Measurements from ENCODE around the gene DPYSL5. TPM values are rescaled to one million over a fixed set of nuclear protein-coding genes. Genes with fewer than 3 reads are reported as not detected.
A peak's percentile ranks its signal among the peaks of the same experiment; 100 is the strongest.

Gene DPYSL5
- polyA plus RNA-seq, 2 donors: not detected

DNA sequence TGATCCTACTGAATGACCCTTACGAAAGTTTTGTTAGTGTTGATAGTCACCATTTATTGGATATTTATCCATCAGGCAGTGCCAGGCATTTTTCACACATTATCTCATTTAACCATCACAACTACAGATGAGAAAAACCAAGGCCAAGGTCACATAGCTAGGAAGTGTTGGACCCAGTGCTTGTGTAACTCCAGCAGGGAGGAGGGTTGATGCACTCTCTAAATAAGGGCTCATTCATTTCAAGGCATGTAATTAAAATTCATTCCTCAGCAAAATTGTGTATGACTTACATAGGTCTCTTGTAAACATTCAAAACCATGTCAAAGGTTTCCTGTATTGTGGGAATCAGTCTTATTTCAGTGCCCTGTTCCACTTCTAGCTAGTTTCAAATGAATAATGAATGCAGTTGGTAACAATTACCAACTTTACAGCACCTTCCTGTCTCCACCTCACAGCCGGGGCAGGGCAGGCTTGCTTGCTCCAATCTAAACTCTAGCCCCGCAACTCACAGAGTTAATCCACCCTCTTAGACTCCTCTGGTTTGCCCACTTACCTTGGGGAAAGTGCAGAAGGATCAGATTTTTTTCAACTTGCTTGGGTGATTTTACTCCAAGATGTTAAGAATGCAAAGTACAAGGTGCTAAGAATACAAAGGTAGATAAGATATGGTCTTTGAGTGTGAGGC, 116.7 kb downstream of the DPYSL5 start:
- peaks cover 0 to 2% of the 10 kb centered on the region in 2 donors for H3K4me1 ChIP-seq (ENCODE audit: control insufficient read depth in 2 of 2, insufficient read depth in 2 of 2, low read length in 1 of 2)
- H3K27me3 ChIP-seq (ENCODE audit: control insufficient read depth in 1 of 2, insufficient read depth in 2 of 2, low read length in 2 of 2): peaks cover 0 to 6% of the 10 kb centered on the region in 2 donors
- no peak overlapping the region for H3K27ac ChIP-seq (ENCODE audit: low read depth in 2 of 2, low read length in 1 of 2)
- no peaks in the 10 kb centered on the region for H3K36me3 ChIP-seq (ENCODE audit: control insufficient read depth in 2 of 2, insufficient read depth in 2 of 2, low read length in 1 of 2)
- H3K4me3 ChIP-seq (ENCODE audit: low read depth in 1 of 2, low read length in 2 of 2): no peak overlapping the region
- H3K9me3 ChIP-seq (ENCODE audit: control insufficient read depth in 2 of 2, insufficient read depth in 1 of 2, low read depth in 1 of 2, low read length in 1 of 2): no peaks in the 10 kb centered on the region
- WGBS, 2 donors: 61 to 64% methylated on average over 3 of the region's 3 CpGs

- Histone ChIP-seq H3K27me3 (ENCODE audit: control insufficient read depth in 1 of 2, insufficient read depth in 2 of 2, low read length in 2 of 2) (no peaks in the 10 kb centered on the region), H3K9me3 (ENCODE audit: control insufficient read depth in 2 of 2, insufficient read depth in 1 of 2, low read depth in 1 of 2, low read length in 1 of 2) (no peaks in the 10 kb centered on the region), H3K27ac (ENCODE audit: low read depth in 2 of 2, low read length in 1 of 2) (no peak overlapping the region), H3K36me3 (ENCODE audit: control insufficient read depth in 2 of 2, insufficient read depth in 2 of 2, low read length in 1 of 2) (no peaks in the 10 kb centered on the region), H3K4me3 (ENCODE audit: low read depth in 1 of 2, low read length in 2 of 2) (no peak overlapping the region), H3K4me1 (ENCODE audit: control insufficient read depth in 2 of 2, insufficient read depth in 2 of 2, low read length in 1 of 2) (peaks cover 0 to 2% of the 10 kb centered on the region in 2 donors)
- WGBS, 2 donors: 67 to 72% methylated on average over 3 of the region's 3 CpGs
These were observed 120.1 kb downstream of the DPYSL5 start for GRCh38 chr2:26968001-26968400.

- no peaks in the 10 kb centered on the region for H3K27me3 ChIP-seq (ENCODE audit: control insufficient read depth in 1 of 2, insufficient read depth in 2 of 2, low read length in 2 of 2)
- 65 to 71% methylated on average over 10 of the region's 10 CpGs for WGBS, 2 donors
These were observed 121.3 kb downstream of the DPYSL5 start for GRCh38 chr2:26969077-26969844.

GRCh38 chr2:26970244-26970927, 122.5 kb downstream of the DPYSL5 start, which contains the start of gene MAPRE3:
Gene MAPRE3 (plus strand): TSS chr2:26970637. CDS start chr2:27022219, 51,582 bp downstream.
- Histone ChIP-seq H3K27ac (ENCODE audit: low read depth in 2 of 2, low read length in 1 of 2) (peak within 1 kb of the TSS; percentile 56 to 67), H3K4me1 (ENCODE audit: control insufficient read depth in 2 of 2, insufficient read depth in 2 of 2, low read length in 1 of 2) (peaks cover 0 to 2% of the 10 kb centered on the region in 2 donors), H3K27me3 (ENCODE audit: control insufficient read depth in 1 of 2, insufficient read depth in 2 of 2, low read length in 2 of 2) (no peaks in the 10 kb centered on the region), H3K4me3 (ENCODE audit: low read depth in 1 of 2, low read length in 2 of 2) (peak within 1 kb of the TSS; percentile 64 to 74), H3K36me3 (ENCODE audit: control insufficient read depth in 2 of 2, insufficient read depth in 2 of 2, low read length in 1 of 2) (no peaks in the 10 kb centered on the region), H3K9me3 (ENCODE audit: control insufficient read depth in 2 of 2, insufficient read depth in 1 of 2, low read depth in 1 of 2, low read length in 1 of 2) (no peaks in the 10 kb centered on the region)
- WGBS, 2 donors: 0% methylated on average over 48 to 69 of the region's 69 CpGs

More at GRCh38 chr2:26969077-26969844, 121.3 kb downstream of the DPYSL5 start:
- Histone ChIP-seq H3K9me3 (ENCODE audit: control insufficient read depth in 2 of 2, insufficient read depth in 1 of 2, low read depth in 1 of 2, low read length in 1 of 2) (no peaks in the 10 kb centered on the region), H3K4me1 (ENCODE audit: control insufficient read depth in 2 of 2, insufficient read depth in 2 of 2, low read length in 1 of 2) (peaks cover 0 to 2% of the 10 kb centered on the region in 2 donors), H3K4me3 (ENCODE audit: low read depth in 1 of 2, low read length in 2 of 2) (no peak overlapping the region), H3K36me3 (ENCODE audit: control insufficient read depth in 2 of 2, insufficient read depth in 2 of 2, low read length in 1 of 2) (no peaks in the 10 kb centered on the region), H3K27ac (ENCODE audit: low read depth in 2 of 2, low read length in 1 of 2) (no peak overlapping the region)

GRCh38 chr2:26970928-26971627, 123.1 kb downstream of the DPYSL5 start:
- WGBS, 2 donors: 11 to 15% methylated on average over 28 to 34 of the region's 34 CpGs
- peak overlapping the region; percentile 64 to 74 for H3K4me3 ChIP-seq (ENCODE audit: low read depth in 1 of 2, low read length in 2 of 2)
- H3K27ac ChIP-seq (ENCODE audit: low read depth in 2 of 2, low read length in 1 of 2): peak overlapping the region; percentile 56 to 67
- H3K36me3 ChIP-seq (ENCODE audit: control insufficient read depth in 2 of 2, insufficient read depth in 2 of 2, low read length in 1 of 2): no peaks in the 10 kb centered on the region
- no peaks in the 10 kb centered on the region for H3K9me3 ChIP-seq (ENCODE audit: control insufficient read depth in 2 of 2, insufficient read depth in 1 of 2, low read depth in 1 of 2, low read length in 1 of 2)
- peaks cover 0 to 2% of the 10 kb centered on the region in 2 donors for H3K4me1 ChIP-seq (ENCODE audit: control insufficient read depth in 2 of 2, insufficient read depth in 2 of 2, low read length in 1 of 2)
- H3K27me3 ChIP-seq (ENCODE audit: control insufficient read depth in 1 of 2, insufficient read depth in 2 of 2, low read length in 2 of 2): no peaks in the 10 kb centered on the region

GRCh38 chr2:26971911-26972786, 124.2 kb downstream of the DPYSL5 start:
- Histone ChIP-seq H3K4me3 (ENCODE audit: low read depth in 1 of 2, low read length in 2 of 2) (peak overlapping the region in 1 of 2 donors; percentile 64), H3K36me3 (ENCODE audit: control insufficient read depth in 2 of 2, insufficient read depth in 2 of 2, low read length in 1 of 2) (no peaks in the 10 kb centered on the region), H3K27me3 (ENCODE audit: control insufficient read depth in 1 of 2, insufficient read depth in 2 of 2, low read length in 2 of 2) (no peaks in the 10 kb centered on the region), H3K4me1 (ENCODE audit: control insufficient read depth in 2 of 2, insufficient read depth in 2 of 2, low read length in 1 of 2) (peaks cover 0 to 2% of the 10 kb centered on the region in 2 donors), H3K27ac (ENCODE audit: low read depth in 2 of 2, low read length in 1 of 2) (no peak overlapping the region), H3K9me3 (ENCODE audit: control insufficient read depth in 2 of 2, insufficient read depth in 1 of 2, low read depth in 1 of 2, low read length in 1 of 2) (no peaks in the 10 kb centered on the region)
- 49 to 60% methylated on average over 9 of the region's 9 CpGs for WGBS, 2 donors

DNA sequence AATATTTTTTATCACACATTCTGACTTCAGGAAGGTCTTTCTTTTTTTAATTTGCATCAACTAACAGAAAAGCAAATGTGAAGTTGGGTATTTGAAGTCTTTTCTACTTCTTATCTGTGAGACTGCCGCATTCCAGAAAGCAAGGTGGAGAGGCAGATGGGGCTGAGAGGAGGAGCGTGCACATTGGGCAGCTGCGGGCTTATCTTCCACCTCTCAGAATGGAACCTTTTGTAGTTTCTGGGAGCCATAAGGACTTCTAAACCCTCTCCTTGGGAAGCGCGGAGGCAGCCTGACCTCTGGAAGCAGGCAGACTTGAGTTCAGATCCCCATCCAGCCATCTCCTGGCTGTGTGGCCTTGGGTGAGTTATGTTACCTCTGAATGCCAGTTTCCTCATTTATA, 126.4 kb downstream of the DPYSL5 start:
- H3K27ac ChIP-seq (ENCODE audit: low read depth in 2 of 2, low read length in 1 of 2): no peak overlapping the region
- H3K9me3 ChIP-seq (ENCODE audit: control insufficient read depth in 2 of 2, insufficient read depth in 1 of 2, low read depth in 1 of 2, low read length in 1 of 2): no peaks in the 10 kb centered on the region
- WGBS, 2 donors: 88 to 92% methylated on average over 5 of the region's 5 CpGs
- no peak overlapping the region for H3K4me3 ChIP-seq (ENCODE audit: low read depth in 1 of 2, low read length in 2 of 2)
- no peaks in the 10 kb centered on the region for H3K36me3 ChIP-seq (ENCODE audit: control insufficient read depth in 2 of 2, insufficient read depth in 2 of 2, low read length in 1 of 2)
- peaks cover 0 to 2% of the 10 kb centered on the region in 2 donors for H3K4me1 ChIP-seq (ENCODE audit: control insufficient read depth in 2 of 2, insufficient read depth in 2 of 2, low read length in 1 of 2)
- no peaks in the 10 kb centered on the region for H3K27me3 ChIP-seq (ENCODE audit: control insufficient read depth in 1 of 2, insufficient read depth in 2 of 2, low read length in 2 of 2)

DNA sequence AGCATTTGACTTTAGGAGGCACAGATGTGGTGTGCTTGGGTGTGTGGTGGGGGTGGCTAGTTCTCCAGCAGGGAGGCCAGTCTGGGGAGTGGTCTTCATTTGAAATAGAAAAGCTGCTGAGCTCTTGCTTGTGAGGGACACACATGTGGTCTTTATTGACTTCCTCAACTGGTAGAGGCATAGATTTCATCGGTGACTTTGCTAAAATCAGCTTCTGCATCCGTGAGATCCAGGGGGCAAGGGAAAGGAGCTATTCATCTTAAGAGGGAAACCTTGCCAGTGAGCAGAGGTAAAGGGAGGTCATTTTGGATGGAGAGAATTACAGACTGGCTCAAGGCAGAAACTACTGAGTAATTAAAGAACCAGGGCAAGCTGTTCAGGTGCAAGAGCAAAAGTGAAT, 127.2 kb downstream of the DPYSL5 start:
- no peak overlapping the region for H3K27ac ChIP-seq (ENCODE audit: low read depth in 2 of 2, low read length in 1 of 2)
- no peaks in the 10 kb centered on the region for H3K9me3 ChIP-seq (ENCODE audit: control insufficient read depth in 2 of 2, insufficient read depth in 1 of 2, low read depth in 1 of 2, low read length in 1 of 2)
- H3K36me3 ChIP-seq (ENCODE audit: control insufficient read depth in 2 of 2, insufficient read depth in 2 of 2, low read length in 1 of 2): no peaks in the 10 kb centered on the region
- WGBS, 2 donors: 60 to 61% methylated on average over 2 of the region's 2 CpGs
- H3K27me3 ChIP-seq (ENCODE audit: control insufficient read depth in 1 of 2, insufficient read depth in 2 of 2, low read length in 2 of 2): no peaks in the 10 kb centered on the region
- no peak overlapping the region for H3K4me3 ChIP-seq (ENCODE audit: low read depth in 1 of 2, low read length in 2 of 2)
- H3K4me1 ChIP-seq (ENCODE audit: control insufficient read depth in 2 of 2, insufficient read depth in 2 of 2, low read length in 1 of 2): peaks cover 0 to 2% of the 10 kb centered on the region in 2 donors

Measured in esophagus (tissue), 2 donors.